K562 (cell line): ENCODE data around the gene MGST2. TPM values are rescaled to one million over a fixed set of nuclear protein-coding genes. Genes with fewer than 3 reads are reported as not detected.

ENCODE experiments used
- EP400 ChIP-seq: fragments of 450-650 bp; IDR thresholded peaks from 2 replicates; pipeline ENCODE4 v1.6.1; 2017; ENCODE audit warnings: antibody characterized with exemption, mild to moderate bottlenecking, moderate library complexity
- ESRRB ChIP-seq: fragments of 250-450 bp; sonication (Bioruptor Pico); IDR thresholded peaks from 2 replicates; pipeline ENCODE4 v1.5.0; 2020; ENCODE audit warnings: mild to moderate bottlenecking, moderate library complexity, borderline replicate concordance
- HNRNPK ChIP-seq: fragments of 200-400 bp; formaldehyde crosslinking; IDR thresholded peaks from one replicate; pipeline ENCODE4 v1.6.1; 2018; ENCODE audit warnings: mild to moderate bottlenecking, low read depth, low read length; ENCODE audit not compliant: poor library complexity, severe bottlenecking
- NR3C1 ChIP-seq: sonication (generic); formaldehyde crosslinking; IDR thresholded peaks from 2 replicates; pipeline ENCODE4 v1.8.1; 2022; ENCODE audit warnings: missing genetic modification reagents
- ZBTB7A ChIP-seq: IDR thresholded peaks from 2 replicates; pipeline ENCODE4 v1.6.1; 2011; ENCODE audit warnings: low read depth, mild to moderate bottlenecking, low read length, moderate library complexity, borderline replicate concordance; ENCODE audit not compliant: control insufficient read depth
- ZNF699 ChIP-seq: fragments of 250-450 bp; sonication (Bioruptor Pico); IDR thresholded peaks from 2 replicates; pipeline ENCODE4 v1.8.0; 2021; ENCODE audit warnings: mild to moderate bottlenecking, moderate library complexity; ENCODE audit not compliant: insufficient replicate concordance
- ZNF707 ChIP-seq: fragments of 250-450 bp; sonication (Bioruptor Pico); conservative IDR thresholded peaks from 2 replicates; pipeline ENCODE4 v1.8.0; 2022; ENCODE audit warnings: inconsistent platforms, mild to moderate bottlenecking, moderate library complexity
- polyA plus RNA-seq, 8 experiments: library from polyadenylated mRNA; depleted of rRNA in 4 of 8; stranded (reverse) in 5 of 8; unstranded in 3 of 8; fragments of >200 nt; fragmentation: Nextera tagmentation in 2 of 8; fragmentation: Illumina TruSeq in 1 of 8; extraction: Ambion mirVana in 2 of 8; extraction: Trizol in 1 of 8; gene quantifications; 2 replicates each; pipeline versions ENCODE4 v1.2.1 to v1.2.3, GENCODE V29; 2011 to 2014; ENCODE audit warnings: inconsistent platforms in 1 of 8, missing spikeins in 1 of 8
- total RNA-seq, 7 experiments: library from RNA; depleted of rRNA in 6 of 7; stranded (reverse); fragments of >200 nt in 6 of 7; fragmentation: Illumina TruSeq in 2 of 7; extraction: Trizol in 2 of 7; gene quantifications; 2 replicates each; pipeline versions ENCODE4 v1.2.1 to v1.2.3, GENCODE V29; 2011 to 2021; ENCODE audit warnings: low replicate concordance in 1 of 7
- TF ChIP-seq, protein P1 (sequence below): fragments of 450-650 bp; conservative IDR thresholded peaks from 2 replicates; pipeline ENCODE4 v1.6.1; 2016; ENCODE audit warnings: missing genetic modification characterization, low read depth, mild to moderate bottlenecking, missing compliant biosample characterization, moderate library complexity
- TF ChIP-seq, protein P2 (sequence below): fragments of 250-450 bp; sonication (Bioruptor Pico); IDR thresholded peaks from 2 replicates; pipeline ENCODE4 v1.4.0; 2020; ENCODE audit warnings: mild to moderate bottlenecking, moderate library complexity
- TF ChIP-seq, protein P3 (sequence below): fragments of 450-650 bp; IDR thresholded peaks from 2 replicates; pipeline ENCODE4 v1.6.1; 2017; ENCODE audit warnings: antibody characterized with exemption, mild to moderate bottlenecking
- TF ChIP-seq, protein P4 (sequence below): sonication (generic); formaldehyde crosslinking; IDR thresholded peaks from 2 replicates; pipeline ENCODE4 v1.8.0; 2022; ENCODE audit warnings: mild to moderate bottlenecking, missing genetic modification reagents

MGST2 gene
- total and polyA plus RNA-seq, 9 of the 15 experiments (the other 6 are each of a cell fraction or from before 2014, with no cell fraction given) = 38.7 to 115 (median 84.6) TPM

DNA sequence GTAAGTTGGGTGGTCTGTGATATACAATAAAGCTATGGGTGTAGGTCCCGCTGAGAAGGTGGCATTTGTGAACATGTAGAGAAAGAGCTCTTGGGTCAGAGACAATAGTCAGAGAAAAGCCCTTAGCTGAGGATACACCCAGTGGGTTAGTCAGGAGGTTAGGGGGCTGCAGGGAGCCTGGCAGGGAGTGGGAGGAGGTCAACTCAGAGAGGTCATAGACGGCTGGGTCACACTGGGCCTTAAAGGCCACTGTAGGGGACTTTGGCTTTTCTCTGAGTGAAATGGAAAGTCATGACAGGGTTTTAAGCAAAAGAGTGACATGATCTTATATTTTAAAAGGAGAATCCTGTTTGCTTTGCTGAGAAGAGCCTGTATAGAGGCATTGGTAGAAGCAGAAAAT, 16.7 kb downstream of the MGST2 start (continued):
- no peak for TF ChIP-seq EP400
- TF ChIP-seq ZNF707 = no peak
- TF ChIP-seq, protein P1, sequence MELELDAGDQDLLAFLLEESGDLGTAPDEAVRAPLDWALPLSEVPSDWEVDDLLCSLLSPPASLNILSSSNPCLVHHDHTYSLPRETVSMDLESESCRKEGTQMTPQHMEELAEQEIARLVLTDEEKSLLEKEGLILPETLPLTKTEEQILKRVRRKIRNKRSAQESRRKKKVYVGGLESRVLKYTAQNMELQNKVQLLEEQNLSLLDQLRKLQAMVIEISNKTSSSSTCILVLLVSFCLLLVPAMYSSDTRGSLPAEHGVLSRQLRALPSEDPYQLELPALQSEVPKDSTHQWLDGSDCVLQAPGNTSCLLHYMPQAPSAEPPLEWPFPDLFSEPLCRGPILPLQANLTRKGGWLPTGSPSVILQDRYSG (tag) = no peak
- no peak for TF ChIP-seq ZNF699 (CRISPR knock-in tag)
- 0 out of 2 replicates have a peak, but pooled peaks have one; percentile 8 for TF ChIP-seq ZBTB7A
- no peak for TF ChIP-seq ESRRB (CRISPR knock-in tag)
- no peak for TF ChIP-seq HNRNPK
- no peak for TF ChIP-seq NR3C1
- TF ChIP-seq, protein P2, sequence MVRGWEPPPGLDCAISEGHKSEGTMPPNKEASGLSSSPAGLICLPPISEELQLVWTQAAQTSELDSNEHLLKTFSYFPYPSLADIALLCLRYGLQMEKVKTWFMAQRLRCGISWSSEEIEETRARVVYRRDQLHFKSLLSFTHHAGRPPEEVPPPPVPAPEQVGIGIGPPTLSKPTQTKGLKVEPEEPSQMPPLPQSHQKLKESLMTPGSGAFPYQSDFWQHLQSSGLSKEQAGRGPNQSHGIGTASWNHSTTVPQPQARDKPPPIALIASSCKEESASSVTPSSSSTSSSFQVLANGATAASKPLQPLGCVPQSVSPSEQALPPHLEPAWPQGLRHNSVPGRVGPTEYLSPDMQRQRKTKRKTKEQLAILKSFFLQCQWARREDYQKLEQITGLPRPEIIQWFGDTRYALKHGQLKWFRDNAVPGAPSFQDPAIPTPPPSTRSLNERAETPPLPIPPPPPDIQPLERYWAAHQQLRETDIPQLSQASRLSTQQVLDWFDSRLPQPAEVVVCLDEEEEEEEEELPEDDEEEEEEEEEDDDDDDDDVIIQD (CRISPR knock-in tag) = no peak
- TF ChIP-seq, protein P3, sequence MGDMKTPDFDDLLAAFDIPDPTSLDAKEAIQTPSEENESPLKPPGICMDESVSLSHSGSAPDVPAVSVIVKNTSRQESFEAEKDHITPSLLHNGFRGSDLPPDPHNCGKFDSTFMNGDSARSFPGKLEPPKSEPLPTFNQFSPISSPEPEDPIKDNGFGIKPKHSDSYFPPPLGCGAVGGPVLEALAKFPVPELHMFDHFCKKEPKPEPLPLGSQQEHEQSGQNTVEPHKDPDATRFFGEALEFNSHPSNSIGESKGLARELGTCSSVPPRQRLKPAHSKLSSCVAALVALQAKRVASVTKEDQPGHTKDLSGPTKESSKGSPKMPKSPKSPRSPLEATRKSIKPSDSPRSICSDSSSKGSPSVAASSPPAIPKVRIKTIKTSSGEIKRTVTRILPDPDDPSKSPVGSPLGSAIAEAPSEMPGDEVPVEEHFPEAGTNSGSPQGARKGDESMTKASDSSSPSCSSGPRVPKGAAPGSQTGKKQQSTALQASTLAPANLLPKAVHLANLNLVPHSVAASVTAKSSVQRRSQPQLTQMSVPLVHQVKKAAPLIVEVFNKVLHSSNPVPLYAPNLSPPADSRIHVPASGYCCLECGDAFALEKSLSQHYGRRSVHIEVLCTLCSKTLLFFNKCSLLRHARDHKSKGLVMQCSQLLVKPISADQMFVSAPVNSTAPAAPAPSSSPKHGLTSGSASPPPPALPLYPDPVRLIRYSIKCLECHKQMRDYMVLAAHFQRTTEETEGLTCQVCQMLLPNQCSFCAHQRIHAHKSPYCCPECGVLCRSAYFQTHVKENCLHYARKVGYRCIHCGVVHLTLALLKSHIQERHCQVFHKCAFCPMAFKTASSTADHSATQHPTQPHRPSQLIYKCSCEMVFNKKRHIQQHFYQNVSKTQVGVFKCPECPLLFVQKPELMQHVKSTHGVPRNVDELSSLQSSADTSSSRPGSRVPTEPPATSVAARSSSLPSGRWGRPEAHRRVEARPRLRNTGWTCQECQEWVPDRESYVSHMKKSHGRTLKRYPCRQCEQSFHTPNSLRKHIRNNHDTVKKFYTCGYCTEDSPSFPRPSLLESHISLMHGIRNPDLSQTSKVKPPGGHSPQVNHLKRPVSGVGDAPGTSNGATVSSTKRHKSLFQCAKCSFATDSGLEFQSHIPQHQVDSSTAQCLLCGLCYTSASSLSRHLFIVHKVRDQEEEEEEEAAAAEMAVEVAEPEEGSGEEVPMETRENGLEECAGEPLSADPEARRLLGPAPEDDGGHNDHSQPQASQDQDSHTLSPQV = 0 out of 2 replicates have a peak, but pooled peaks have one; percentile 34
- TF ChIP-seq, protein P4, sequence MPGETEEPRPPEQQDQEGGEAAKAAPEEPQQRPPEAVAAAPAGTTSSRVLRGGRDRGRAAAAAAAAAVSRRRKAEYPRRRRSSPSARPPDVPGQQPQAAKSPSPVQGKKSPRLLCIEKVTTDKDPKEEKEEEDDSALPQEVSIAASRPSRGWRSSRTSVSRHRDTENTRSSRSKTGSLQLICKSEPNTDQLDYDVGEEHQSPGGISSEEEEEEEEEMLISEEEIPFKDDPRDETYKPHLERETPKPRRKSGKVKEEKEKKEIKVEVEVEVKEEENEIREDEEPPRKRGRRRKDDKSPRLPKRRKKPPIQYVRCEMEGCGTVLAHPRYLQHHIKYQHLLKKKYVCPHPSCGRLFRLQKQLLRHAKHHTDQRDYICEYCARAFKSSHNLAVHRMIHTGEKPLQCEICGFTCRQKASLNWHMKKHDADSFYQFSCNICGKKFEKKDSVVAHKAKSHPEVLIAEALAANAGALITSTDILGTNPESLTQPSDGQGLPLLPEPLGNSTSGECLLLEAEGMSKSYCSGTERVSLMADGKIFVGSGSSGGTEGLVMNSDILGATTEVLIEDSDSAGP (CRISPR knock-in tag) = no peak
